H7 (cell line): Measurements from ENCODE around the gene SLC6A18. TPM values are rescaled to one million over a fixed set of nuclear protein-coding genes. Genes with fewer than 3 reads are reported as not detected.
"Not testable (repeated sequence)": the region's sequence is repeated elsewhere in the genome, so short reads cannot be mapped to it uniquely, and the experiment has no call there.

ENCODE experiments used
- DNase-seq: peaks from one replicate; pipeline ENCODE4 v3.0.0; 2012
- H3K27me3 ChIP-seq: 2 replicates; pipeline ENCODE4 v1.6.0; 2011; ENCODE audit warnings: mild to moderate bottlenecking, low read length; ENCODE audit not compliant: control insufficient read depth, insufficient read depth
- H3K36me3 ChIP-seq: replicated peaks from 2 replicates; pipeline ENCODE4 v1.5.1; 2011; ENCODE audit warnings: low read length; ENCODE audit not compliant: control insufficient read depth, insufficient read depth
- H3K4me3 ChIP-seq: 2 replicates; pipeline ENCODE4 v1.5.1; 2011; ENCODE audit warnings: low read depth, mild to moderate bottlenecking, control low read depth, low read length, moderate library complexity; ENCODE audit not compliant: insufficient read depth
- total RNA-seq: library from RNA; depleted of rRNA; stranded (reverse); fragments of >200 nt; shearing (Covaris generic); gene quantifications from 2 replicates; pipeline ENCODE4 v1.2.3, GENCODE V29; 2014

SLC6A18 gene
- total RNA-seq, 1 experiment from 2014 or later, result not detected

DNA sequence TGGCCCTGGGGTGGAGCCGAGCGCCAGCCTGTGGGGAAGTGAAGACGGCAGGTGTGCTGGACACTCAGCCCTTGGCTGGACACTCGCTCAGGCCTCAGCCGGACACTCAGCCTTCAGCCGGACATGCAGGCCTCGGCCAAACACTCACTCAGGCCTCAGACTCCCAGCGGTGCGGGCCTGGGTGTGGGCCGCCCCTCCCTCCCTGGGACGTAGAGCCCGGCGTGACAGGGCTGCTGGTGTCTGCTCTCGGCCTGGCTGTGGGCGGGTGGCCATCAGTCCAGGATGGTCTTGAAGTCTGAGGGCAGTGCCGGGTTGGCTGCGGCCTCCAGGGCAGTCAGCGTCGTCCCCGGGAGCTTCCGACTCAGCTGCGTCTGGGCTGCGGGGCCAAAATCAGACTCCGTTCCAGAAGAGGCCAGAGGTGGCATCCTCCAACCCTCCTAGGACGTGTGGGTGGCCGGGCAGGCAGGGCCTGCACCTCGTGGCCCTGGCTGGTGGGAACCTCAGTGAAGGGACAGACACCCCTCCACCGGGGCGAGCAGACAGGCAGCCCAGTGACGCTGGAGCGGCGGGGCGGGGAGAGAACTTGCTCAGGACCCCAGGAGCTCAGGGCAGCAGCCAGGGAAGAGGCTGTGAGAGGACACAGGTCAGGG lies 28.4 kb downstream of the SLC6A18 start:
- DNase-seq, result no peak
- Histone ChIP-seq H3K27me3 (no peaks in the 10 kb centered on the region), H3K36me3 (0 out of 2 replicates have a peak, but pooled peaks cover 1% of the 10 kb centered on the region), H3K4me3 (no peak overlapping the region)

DNA sequence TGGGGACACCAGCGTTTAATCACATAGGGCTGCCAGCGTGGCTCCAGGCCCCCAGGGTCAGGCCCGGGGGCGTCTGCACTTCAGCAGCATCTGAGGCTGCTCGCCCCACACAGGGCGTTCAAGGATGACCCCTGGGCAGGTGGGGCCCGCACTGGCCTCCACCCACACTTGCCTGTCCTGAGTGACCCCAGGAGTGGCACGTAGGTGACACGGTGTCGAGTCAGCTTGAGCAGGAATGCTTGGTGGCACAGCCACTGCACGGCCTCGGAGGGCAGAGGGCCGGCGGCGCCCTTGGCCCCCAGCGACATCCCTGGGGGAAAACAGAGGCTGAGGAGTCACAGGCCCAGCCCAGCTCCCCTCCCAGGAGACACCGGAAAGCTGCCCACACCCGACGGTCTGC lies 29.0 kb downstream of the SLC6A18 start:
- no peak for DNase-seq
- Histone ChIP-seq H3K27me3 (no peaks in the 10 kb centered on the region), H3K4me3 (no peak overlapping the region), H3K36me3 (0 out of 2 replicates have a peak, but pooled peaks cover 1% of the 10 kb centered on the region)

DNA sequence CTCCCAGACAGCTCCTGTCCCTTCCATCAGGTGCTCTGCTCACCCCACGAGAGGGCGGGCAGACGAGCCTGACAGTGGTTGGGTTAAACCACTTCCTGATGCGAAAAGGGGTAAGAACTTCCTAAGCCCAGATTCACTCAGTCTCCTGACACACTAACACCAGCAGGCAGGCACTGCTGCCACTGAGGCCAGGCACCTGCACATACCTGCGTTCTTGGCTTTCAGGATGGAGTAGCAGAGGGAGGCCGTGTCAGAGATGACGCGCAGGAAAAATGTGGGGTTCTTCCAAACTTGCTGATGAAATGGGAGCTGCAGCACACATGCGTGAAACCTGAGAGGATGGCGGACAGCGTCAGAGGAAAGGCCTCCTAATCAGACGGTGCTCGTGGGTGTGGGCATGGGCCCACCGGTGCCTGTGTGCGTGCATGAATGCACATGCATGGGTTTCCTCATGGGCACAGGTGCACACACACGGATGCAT lies 29.9 kb downstream of the SLC6A18 start:
- Histone ChIP-seq H3K4me3 (no peak overlapping the region), H3K36me3 (peaks cover 3% of the 10 kb centered on the region; the same call in 1 of the 2 replicates), H3K27me3 (no peaks in the 10 kb centered on the region)
- DNase-seq, result no peak

DNA sequence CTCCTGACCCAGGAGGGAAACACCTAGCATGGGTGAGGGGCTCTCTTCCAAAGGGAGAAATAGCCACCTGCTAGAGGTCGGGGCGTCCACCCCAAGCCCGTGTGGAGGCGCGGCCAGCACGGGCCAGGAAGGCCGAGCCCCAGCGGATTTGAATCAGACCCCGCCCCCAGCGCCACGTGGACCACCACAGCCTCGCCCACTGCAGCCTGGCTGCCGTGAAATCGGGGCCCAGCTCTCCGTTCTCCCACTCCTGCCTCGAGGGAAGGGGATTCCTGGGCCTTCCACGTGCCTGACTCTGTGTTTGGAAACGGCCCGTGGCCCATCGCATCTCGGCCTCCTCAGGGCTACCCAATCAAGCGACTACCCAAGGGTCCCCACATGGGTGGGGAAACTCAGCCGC lies 31.6 kb downstream of the SLC6A18 start:
- Histone ChIP-seq H3K27me3 (no peaks in the 10 kb centered on the region), H3K36me3 (peaks cover 4% of the 10 kb centered on the region; the same call in 1 of the 2 replicates), H3K4me3 (no peak overlapping the region)
- DNase-seq, result no peak

DNA sequence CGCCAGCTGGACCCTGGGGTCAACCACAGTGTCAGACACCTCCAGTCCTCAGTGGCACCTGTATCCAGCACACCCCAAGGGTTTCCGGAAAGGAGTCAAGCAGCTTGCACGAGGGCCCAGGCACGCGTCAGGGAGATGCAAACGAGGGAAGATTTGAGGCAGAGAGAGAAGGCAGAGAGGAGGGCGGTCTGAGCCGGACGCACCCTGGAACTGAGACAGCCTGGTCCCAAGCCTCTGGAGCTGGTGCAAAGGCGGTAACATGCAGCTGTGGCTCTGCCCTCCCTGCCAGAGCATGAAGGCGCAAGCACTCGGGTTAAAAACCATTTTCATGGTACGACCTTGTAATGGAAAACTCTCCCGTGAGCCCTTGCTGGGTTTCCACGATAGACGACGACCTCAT lies 32.2 kb downstream of the SLC6A18 start:
- DNase-seq, result no peak
- Histone ChIP-seq H3K27me3 (no peaks in the 10 kb centered on the region), H3K36me3 (peaks cover 4% of the 10 kb centered on the region; the same call in 1 of the 2 replicates), H3K4me3 (no peak overlapping the region)

DNA sequence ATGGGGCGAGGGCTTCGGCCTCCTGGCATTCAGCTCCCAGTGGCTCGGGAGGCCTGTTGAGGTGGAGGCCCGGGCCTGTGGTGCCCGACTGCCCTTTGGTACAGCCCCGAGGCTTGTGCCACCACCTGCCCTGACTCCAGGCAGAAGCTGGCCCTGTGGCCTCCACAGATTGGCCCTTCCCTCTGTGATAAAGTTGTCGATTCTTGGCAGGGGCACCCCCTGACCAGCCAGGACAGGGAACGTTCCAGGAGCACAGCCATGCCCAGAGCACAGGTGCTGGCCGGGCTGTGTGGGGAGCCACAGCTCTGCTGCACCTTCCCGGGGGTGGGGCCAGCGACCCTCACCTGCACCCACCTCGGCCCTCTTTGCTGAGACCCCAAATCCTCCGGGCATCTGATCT lies 32.7 kb downstream of the SLC6A18 start:
- Histone ChIP-seq H3K36me3 (peaks cover 4% of the 10 kb centered on the region; the same call in 1 of the 2 replicates), H3K4me3 (no peak overlapping the region), H3K27me3 (no peaks in the 10 kb centered on the region)
- no peak for DNase-seq

DNA sequence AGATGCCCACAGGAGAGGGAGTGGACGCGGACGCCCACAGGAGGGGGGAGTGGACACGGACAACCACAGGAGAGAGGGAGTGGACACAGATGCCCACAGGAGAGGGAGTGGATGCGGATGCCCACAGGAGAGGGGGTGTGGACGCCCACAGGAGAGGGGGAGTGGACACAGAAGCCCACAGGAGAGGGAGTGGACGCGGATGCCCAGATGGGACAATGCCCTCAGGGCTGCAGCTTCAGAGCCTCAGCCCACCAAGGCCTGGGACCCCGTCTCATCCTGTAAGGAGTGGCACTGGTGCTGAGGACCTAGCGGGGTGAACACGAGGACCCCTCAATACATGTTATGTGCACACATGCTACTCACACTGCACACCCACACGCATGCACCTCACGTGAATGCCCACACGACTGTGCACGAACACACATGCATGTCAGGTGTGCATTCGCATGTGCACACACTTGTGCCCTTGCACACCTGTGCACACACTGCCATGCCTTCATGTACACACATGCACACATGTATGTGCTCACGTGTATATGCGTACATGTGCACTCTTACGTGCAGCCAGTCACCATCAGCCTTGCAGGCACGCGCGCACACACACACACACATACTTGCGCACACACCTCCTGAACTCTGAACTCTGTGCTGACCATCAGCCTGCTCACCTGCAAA lies 34.8 kb downstream of the SLC6A18 start:
- DNase-seq, result no peak
- Histone ChIP-seq H3K36me3 (peaks cover 4% of the 10 kb centered on the region; the same call in 1 of the 2 replicates), H3K27me3 (no peaks in the 10 kb centered on the region), H3K4me3 (no peak overlapping the region)

DNA sequence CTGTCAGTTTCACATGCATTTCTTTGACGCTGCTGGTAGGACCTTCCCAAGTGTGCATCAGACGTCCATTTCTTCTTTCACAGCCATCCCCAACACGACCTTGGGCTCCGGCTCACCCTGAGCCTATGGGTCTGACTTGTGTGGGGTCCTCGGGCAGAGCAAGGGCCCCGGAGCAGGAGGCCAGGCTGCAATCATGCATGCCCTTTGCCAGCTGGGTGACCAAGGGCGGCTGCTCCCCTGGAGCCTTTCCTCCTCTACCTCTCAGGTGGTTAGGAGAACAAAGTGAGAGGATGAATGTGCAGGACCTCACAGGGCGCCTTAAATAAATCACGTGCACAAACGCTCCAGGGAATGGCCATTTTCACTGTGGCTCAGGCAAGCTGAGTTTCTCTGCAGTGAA lies 36.5 kb downstream of the SLC6A18 start:
- H3K27me3 ChIP-seq, result no peaks in the 10 kb centered on the region
- peaks cover 3% of the 10 kb centered on the region; the same call in 1 of the 2 replicates for H3K36me3 ChIP-seq
- H3K4me3 ChIP-seq, result no peak overlapping the region
- DNase-seq, result no peak

DNA sequence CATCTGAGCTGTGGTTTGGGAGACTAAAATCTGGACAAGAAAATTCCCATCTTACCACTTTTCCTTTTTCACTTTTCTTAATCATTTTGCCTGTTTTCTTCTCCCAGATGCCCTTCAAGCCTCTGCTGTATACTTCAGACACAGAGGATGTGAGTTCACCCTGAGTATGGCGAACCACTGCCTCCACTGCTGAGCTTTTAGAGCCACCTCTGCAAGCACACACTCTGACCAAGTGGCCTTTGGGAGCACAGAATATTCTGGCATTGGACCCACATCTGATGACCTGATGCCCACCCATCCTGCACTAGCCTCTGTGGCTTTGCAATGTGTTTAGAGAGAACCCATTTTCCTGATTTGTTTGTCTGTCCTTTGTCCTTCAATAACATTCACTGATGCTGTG lies 37.2 kb downstream of the SLC6A18 start:
- DNase-seq, result no peak
- H3K4me3 ChIP-seq, result no peak overlapping the region
- H3K27me3 ChIP-seq, result no peaks in the 10 kb centered on the region
- peaks cover 3% of the 10 kb centered on the region; the same call in 1 of the 2 replicates for H3K36me3 ChIP-seq

DNA sequence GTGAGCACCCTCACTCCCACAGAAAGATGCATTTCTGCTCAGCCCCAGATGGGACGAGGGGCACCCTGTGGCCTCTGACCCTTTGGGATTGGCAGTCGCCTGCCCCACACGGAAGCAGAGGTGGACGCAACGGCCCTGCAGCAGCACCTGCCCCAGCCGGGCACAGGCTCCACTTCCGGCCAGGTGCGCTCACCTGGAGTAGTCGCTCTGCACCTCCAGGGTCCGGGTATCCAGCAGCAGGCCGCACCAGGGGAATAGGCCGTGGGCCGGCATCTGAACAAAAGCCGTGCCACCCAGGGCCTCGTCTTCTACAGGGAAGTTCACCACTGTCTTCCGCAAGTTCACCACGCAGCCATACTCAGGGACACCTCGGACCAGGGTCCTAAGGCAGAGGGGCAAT lies 39.0 kb downstream of the SLC6A18 start:
- DNase-seq, result no peak
- no peak overlapping the region for H3K4me3 ChIP-seq
- peaks cover 4% of the 10 kb centered on the region for H3K36me3 ChIP-seq
- H3K27me3 ChIP-seq, result no peaks in the 10 kb centered on the region

DNA sequence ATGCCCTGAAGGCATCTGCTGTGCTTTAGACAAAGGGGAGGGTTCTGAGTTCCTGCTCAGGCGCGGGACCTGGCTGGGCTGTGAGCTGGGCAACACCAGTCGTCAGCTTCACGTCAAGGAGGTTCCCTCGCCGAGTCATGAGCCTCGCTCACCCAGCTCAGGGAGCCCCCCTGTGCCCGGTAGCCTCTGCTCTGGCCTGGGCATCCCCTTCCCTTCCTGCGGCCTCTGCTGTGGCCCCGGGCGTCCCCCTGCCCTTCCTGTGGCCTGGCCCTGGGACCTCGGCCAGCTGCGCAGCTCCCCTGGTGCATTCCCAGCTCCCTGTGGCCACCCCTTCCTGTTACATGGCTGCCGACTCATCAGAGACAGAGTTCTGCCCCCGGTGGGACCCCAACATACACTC lies 39.8 kb downstream of the SLC6A18 start:
- Histone ChIP-seq H3K36me3 (peaks cover 3% of the 10 kb centered on the region), H3K4me3 (no peak overlapping the region), H3K27me3 (no peaks in the 10 kb centered on the region)
- DNase-seq, result no peak

DNA sequence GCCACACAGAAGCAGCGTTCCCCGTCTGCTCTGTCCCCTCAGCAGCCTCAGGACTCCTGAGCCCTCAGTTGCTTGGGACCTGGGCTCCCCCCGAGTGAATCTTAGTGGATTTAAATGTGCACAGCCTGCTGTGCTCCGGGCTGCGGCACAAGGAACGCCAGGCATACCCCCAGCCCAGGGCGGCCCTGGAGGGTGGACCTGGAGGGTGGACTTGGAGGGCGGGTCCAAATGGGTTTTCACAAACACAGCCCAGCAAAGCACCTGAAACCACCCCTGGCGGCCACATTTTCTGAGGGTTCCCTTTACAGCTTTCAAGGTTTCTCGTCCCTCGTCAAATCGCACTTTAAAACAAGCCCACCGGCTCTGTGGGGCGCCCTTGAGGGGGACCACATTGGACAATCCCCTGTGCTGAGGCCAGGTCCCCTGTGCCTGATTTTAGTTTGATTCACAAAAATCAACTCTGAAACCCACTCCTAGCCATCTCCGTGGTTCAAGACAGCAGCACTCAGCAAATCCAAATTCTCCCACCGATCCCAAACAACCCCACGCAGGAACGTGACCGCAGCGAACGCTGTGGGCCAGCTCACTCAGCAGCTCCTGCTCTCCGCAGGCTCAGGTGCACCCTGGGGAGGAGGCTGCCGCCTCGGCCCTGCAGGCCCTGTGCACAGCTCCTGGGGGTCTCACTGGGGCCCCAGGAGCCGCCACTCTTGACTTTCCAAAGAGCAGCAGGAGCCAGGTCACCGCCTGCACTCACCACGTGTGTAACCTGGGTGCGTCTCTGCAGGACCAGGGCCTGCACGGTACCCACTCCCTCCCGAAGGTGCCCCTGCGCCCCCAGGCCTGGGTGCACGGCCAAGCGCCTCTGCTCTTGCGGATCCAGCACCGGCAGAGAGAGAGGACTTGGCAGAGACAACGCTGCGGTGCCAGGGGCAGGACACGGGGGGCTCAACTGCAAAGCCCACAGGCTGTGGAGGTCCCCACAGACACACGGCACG lies 40.6 kb downstream of the SLC6A18 start:
- H3K36me3 ChIP-seq, result peaks cover 1% of the 10 kb centered on the region
- H3K27me3 ChIP-seq, result no peaks in the 10 kb centered on the region
- DNase-seq, result no peak
- no peak overlapping the region for H3K4me3 ChIP-seq

DNA sequence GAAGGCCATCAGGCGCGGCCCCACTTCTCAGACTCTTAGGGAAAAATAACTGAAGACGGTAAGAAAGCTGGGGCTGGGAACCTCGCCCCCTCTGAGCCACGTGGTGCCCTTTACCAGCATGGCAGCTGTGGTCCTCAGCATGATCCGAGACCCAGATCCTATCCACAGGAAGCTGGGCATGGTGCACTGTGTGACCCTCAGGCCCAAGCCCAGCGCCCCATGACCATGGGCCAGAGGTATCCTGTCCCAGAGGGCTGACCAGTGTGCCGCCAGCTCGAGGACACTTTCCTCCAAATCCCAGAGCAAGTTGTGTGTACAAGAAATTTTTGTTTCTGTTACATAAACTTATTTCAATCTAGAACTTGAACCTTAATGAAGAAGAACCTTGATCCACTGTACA lies 41.6 kb downstream of the SLC6A18 start:
- DNase-seq, result no peak
- no peaks in the 10 kb centered on the region for H3K27me3 ChIP-seq
- H3K4me3 ChIP-seq, result no peak overlapping the region
- peaks cover 1% of the 10 kb centered on the region for H3K36me3 ChIP-seq

DNA sequence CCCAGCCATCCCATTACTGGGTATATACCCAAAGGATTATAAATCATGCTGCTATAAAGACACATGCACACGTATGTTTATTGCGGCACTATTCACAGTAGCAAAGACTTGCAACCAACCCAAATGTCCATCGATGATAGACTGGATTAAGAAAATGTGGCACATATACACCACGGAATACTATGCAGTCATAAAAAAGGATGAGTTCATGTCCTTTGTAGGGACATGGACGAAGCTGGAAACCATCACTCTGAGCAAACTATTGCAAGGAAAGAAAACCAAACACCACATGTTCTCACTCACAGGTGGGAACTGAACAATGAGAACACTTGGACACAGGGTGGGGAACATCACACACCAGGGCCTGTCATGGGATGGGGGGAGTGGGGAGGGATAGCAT lies 42.3 kb downstream of the SLC6A18 start:
- not testable (repeated sequence) for H3K27me3 ChIP-seq, H3K36me3 ChIP-seq, DNase-seq, H3K4me3 ChIP-seq
